ENCODE results near the gene SLC1A1.

The SLC1A1 gene

GRCh38 chr9:4567601-4568000 is 77.3 kb downstream of the SLC1A1 start:
- Histone ChIP-seq H3K4ac (ENCODE audit: low read depth, low read length) (no peak overlapping the region), H4K8ac (ENCODE audit: low read depth, low read length) (no peak overlapping the region), H4K12ac (ENCODE audit: low read depth, low read length) (no peak overlapping the region), H3K79me2 (ENCODE audit: control insufficient read depth, insufficient read depth, low read length, poor library complexity) (no peaks in the 10 kb centered on the region), H3K9ac (ENCODE audit: low read length) (no peak overlapping the region), H2BK5ac (ENCODE audit: low read depth, low read length, poor library complexity) (no peak overlapping the region), H3K79me1 (ENCODE audit: low read length) (no peaks in the 10 kb centered on the region), H3K4me2 (ENCODE audit: low read length) (no peak overlapping the region), H3K4me1 (ENCODE audit: control insufficient read depth in 1 of 2, insufficient read depth in 2 of 2, low read length in 2 of 2) (no peaks in the 10 kb centered on the region), H2AFZ (ENCODE audit: insufficient read depth, low read length, poor library complexity) (no peak overlapping the region), H4K91ac (ENCODE audit: low read depth, low read length) (no peak overlapping the region), H2BK12ac (ENCODE audit: low read length) (no peak overlapping the region), H3K36me3 (ENCODE audit: control insufficient read depth in 1 of 2, insufficient read depth in 2 of 2, low read length in 2 of 2) (no peaks in the 10 kb centered on the region), H3K4me3 (ENCODE audit: low read depth, low read length) (no peak overlapping the region), H3K9me3 (ENCODE audit: insufficient read depth, low read depth, low read length) (peaks cover 2% of the 10 kb centered on the region), H2BK120ac (ENCODE audit: insufficient read depth, low read length, poor library complexity) (no peak overlapping the region), H3K14ac (ENCODE audit: low read length) (no peak overlapping the region), H3K18ac (ENCODE audit: low read length) (no peak overlapping the region), H2AK5ac (ENCODE audit: low read length) (no peak overlapping the region), H3K23ac (ENCODE audit: low read length) (no peak overlapping the region), H3K27ac (ENCODE audit: low read depth, low read length) (no peak overlapping the region), H3K27me3 (ENCODE audit: insufficient read depth, low read length) (no peaks in the 10 kb centered on the region)
- DNase-seq, result no peak
- no CpG with 5 or more reads among the region's 8 CpGs for WGBS (ENCODE audit: extremely low coverage, insufficient coverage, insufficient read length)

- Histone ChIP-seq H4K91ac (ENCODE audit: low read depth, low read length) (no peak overlapping the region), H3K9me3 (ENCODE audit: insufficient read depth, low read depth, low read length) (peaks cover 2% of the 10 kb centered on the region), H3K4me2 (ENCODE audit: low read length) (no peak overlapping the region), H3K36me3 (ENCODE audit: control insufficient read depth in 1 of 2, insufficient read depth in 2 of 2, low read length in 2 of 2) (no peaks in the 10 kb centered on the region), H3K9ac (ENCODE audit: low read length) (no peak overlapping the region), H4K12ac (ENCODE audit: low read depth, low read length) (no peak overlapping the region), H3K79me1 (ENCODE audit: low read length) (peaks cover 3% of the 10 kb centered on the region), H3K79me2 (ENCODE audit: control insufficient read depth, insufficient read depth, low read length, poor library complexity) (no peaks in the 10 kb centered on the region), H2AK5ac (ENCODE audit: low read length) (no peak overlapping the region), H4K8ac (ENCODE audit: low read depth, low read length) (no peak overlapping the region), H2BK5ac (ENCODE audit: low read depth, low read length, poor library complexity) (no peak overlapping the region), H3K27ac (ENCODE audit: low read depth, low read length) (no peak overlapping the region), H2BK12ac (ENCODE audit: low read length) (no peak overlapping the region), H3K14ac (ENCODE audit: low read length) (no peak overlapping the region), H3K4me1 (ENCODE audit: control insufficient read depth in 1 of 2, insufficient read depth in 2 of 2, low read length in 2 of 2) (peaks cover 0 to 8% of the 10 kb centered on the region in 2 experiments), H3K18ac (ENCODE audit: low read length) (no peak overlapping the region), H2BK120ac (ENCODE audit: insufficient read depth, low read length, poor library complexity) (no peak overlapping the region), H3K27me3 (ENCODE audit: insufficient read depth, low read length) (no peaks in the 10 kb centered on the region), H3K23ac (ENCODE audit: low read length) (no peak overlapping the region), H3K4me3 (ENCODE audit: low read depth, low read length) (no peak overlapping the region), H2AFZ (ENCODE audit: insufficient read depth, low read length, poor library complexity) (no peak overlapping the region), H3K4ac (ENCODE audit: low read depth, low read length) (no peak overlapping the region)
- no peak for DNase-seq
Measured at GRCh38 chr9:4569101-4569500, 78.8 kb downstream of the SLC1A1 start.

- no peak overlapping the region for H4K8ac ChIP-seq (ENCODE audit: low read depth, low read length)
- WGBS (ENCODE audit: extremely low coverage, insufficient coverage, insufficient read length), result no CpG with 5 or more reads among the region's 5 CpGs
Measured at GRCh38 chr9:4572184-4572826, 82.0 kb downstream of the SLC1A1 start.

DNA sequence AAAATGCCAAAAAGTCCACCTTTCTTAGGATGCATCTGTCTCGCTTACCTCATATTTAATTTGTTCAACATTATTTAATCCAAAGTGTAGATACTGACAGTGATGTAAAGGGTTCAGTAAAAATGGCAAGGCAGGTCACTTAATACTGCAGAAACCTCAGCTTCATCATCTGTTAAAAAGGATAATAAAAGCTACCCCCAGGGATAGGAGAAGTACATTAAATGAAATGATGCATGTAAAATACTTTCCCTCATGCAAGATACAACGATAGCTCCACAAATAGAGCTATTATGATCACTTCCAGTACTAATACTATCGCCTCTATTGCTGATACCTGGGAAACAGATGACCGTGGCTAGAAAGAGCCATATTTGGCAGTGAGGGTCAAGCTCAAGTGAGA is 82.9 kb downstream of the SLC1A1 start:
- H4K91ac ChIP-seq (ENCODE audit: low read depth, low read length), result no peak overlapping the region
- no peak for DNase-seq
- no peak overlapping the region for H2BK5ac ChIP-seq (ENCODE audit: low read depth, low read length, poor library complexity)
- H3K14ac ChIP-seq (ENCODE audit: low read length), result no peak overlapping the region
- H3K4me1 ChIP-seq (ENCODE audit: control insufficient read depth in 1 of 2, insufficient read depth in 2 of 2, low read length in 2 of 2), result peaks cover 17 to 27% of the 10 kb centered on the region in 2 experiments
- no peak overlapping the region for H2BK12ac ChIP-seq (ENCODE audit: low read length)
- no peak overlapping the region for H3K4me3 ChIP-seq (ENCODE audit: low read depth, low read length)
- H3K9ac ChIP-seq (ENCODE audit: low read length), result no peak overlapping the region
- H4K8ac ChIP-seq (ENCODE audit: low read depth, low read length), result no peak overlapping the region
- peaks cover 10% of the 10 kb centered on the region for H3K79me1 ChIP-seq (ENCODE audit: low read length)
- H3K18ac ChIP-seq (ENCODE audit: low read length), result no peak overlapping the region
- no peak overlapping the region for H4K12ac ChIP-seq (ENCODE audit: low read depth, low read length)
- H3K4ac ChIP-seq (ENCODE audit: low read depth, low read length), result no peak overlapping the region
- H3K9me3 ChIP-seq (ENCODE audit: insufficient read depth, low read depth, low read length), result no peaks in the 10 kb centered on the region
- H3K36me3 ChIP-seq (ENCODE audit: control insufficient read depth in 1 of 2, insufficient read depth in 2 of 2, low read length in 2 of 2), result no peaks in the 10 kb centered on the region
- no peak overlapping the region for H2AFZ ChIP-seq (ENCODE audit: insufficient read depth, low read length, poor library complexity)
- H2AK5ac ChIP-seq (ENCODE audit: low read length), result no peak overlapping the region
- no peak overlapping the region for H3K4me2 ChIP-seq (ENCODE audit: low read length)
- no peak overlapping the region for H3K23ac ChIP-seq (ENCODE audit: low read length)
- no peaks in the 10 kb centered on the region for H3K27me3 ChIP-seq (ENCODE audit: insufficient read depth, low read length)
- no peak overlapping the region for H2BK120ac ChIP-seq (ENCODE audit: insufficient read depth, low read length, poor library complexity)
- no peaks in the 10 kb centered on the region for H3K79me2 ChIP-seq (ENCODE audit: control insufficient read depth, insufficient read depth, low read length, poor library complexity)
- no CpG with 5 or more reads among the region's 4 CpGs for WGBS (ENCODE audit: extremely low coverage, insufficient coverage, insufficient read length)
- H3K27ac ChIP-seq (ENCODE audit: low read depth, low read length), result no peak overlapping the region

More at GRCh38 chr9:4572184-4572826, 82.0 kb downstream of the SLC1A1 start:
- Histone ChIP-seq H3K4me1 (ENCODE audit: control insufficient read depth in 1 of 2, insufficient read depth in 2 of 2, low read length in 2 of 2) (peaks cover 17 to 27% of the 10 kb centered on the region in 2 experiments), H4K12ac (ENCODE audit: low read depth, low read length) (no peak overlapping the region), H2AFZ (ENCODE audit: insufficient read depth, low read length, poor library complexity) (no peak overlapping the region), H3K23ac (ENCODE audit: low read length) (no peak overlapping the region), H3K36me3 (ENCODE audit: control insufficient read depth in 1 of 2, insufficient read depth in 2 of 2, low read length in 2 of 2) (no peaks in the 10 kb centered on the region), H4K91ac (ENCODE audit: low read depth, low read length) (no peak overlapping the region), H3K27me3 (ENCODE audit: insufficient read depth, low read length) (no peaks in the 10 kb centered on the region), H3K9ac (ENCODE audit: low read length) (no peak overlapping the region), H3K18ac (ENCODE audit: low read length) (no peak overlapping the region), H2BK120ac (ENCODE audit: insufficient read depth, low read length, poor library complexity) (no peak overlapping the region), H3K9me3 (ENCODE audit: insufficient read depth, low read depth, low read length) (no peaks in the 10 kb centered on the region), H2BK12ac (ENCODE audit: low read length) (no peak overlapping the region), H3K4me2 (ENCODE audit: low read length) (no peak overlapping the region), H2AK5ac (ENCODE audit: low read length) (no peak overlapping the region), H3K79me2 (ENCODE audit: control insufficient read depth, insufficient read depth, low read length, poor library complexity) (no peaks in the 10 kb centered on the region), H2BK5ac (ENCODE audit: low read depth, low read length, poor library complexity) (no peak overlapping the region), H3K79me1 (ENCODE audit: low read length) (peaks cover 10% of the 10 kb centered on the region), H3K27ac (ENCODE audit: low read depth, low read length) (no peak overlapping the region), H3K4me3 (ENCODE audit: low read depth, low read length) (no peak overlapping the region), H3K4ac (ENCODE audit: low read depth, low read length) (no peak overlapping the region), H3K14ac (ENCODE audit: low read length) (no peak overlapping the region)
- DNase-seq, result no peak
